Loucy (cell line): ENCODE results near the gene IL36RN.

Experiments
- H2AFZ ChIP-seq: fragments of 200-600 bp; sonication (generic); 2 replicates; pipeline ENCODE4 v1.6.0; 2016; ENCODE audit warnings: antibody characterized with exemption, mild to moderate bottlenecking, low read length, moderate library complexity
- H3F3A ChIP-seq: fragments of 200-600 bp; 2 replicates; pipeline ENCODE4 v1.6.0; 2016; ENCODE audit warnings: antibody characterized with exemption, low read depth, mild to moderate bottlenecking
- H3K27me3 ChIP-seq: fragments of 200-600 bp; sonication (generic); 2 replicates; pipeline ENCODE4 v1.6.1; 2014; ENCODE audit warnings: low read length, mild to moderate bottlenecking; ENCODE audit not compliant: insufficient read depth, poor library complexity, severe bottlenecking
- H3K36me3 ChIP-seq: fragments of 200-600 bp; sonication (generic); 2 replicates; pipeline ENCODE4 v1.6.1; 2016; ENCODE audit warnings: low read length; ENCODE audit not compliant: insufficient read depth
- H3K4me1 ChIP-seq: fragments of 200-600 bp; sonication (generic); 2 replicates; pipeline ENCODE4 v1.5.1; 2014; ENCODE audit warnings: low read length, mild to moderate bottlenecking; ENCODE audit not compliant: insufficient read depth, poor library complexity, severe bottlenecking
- H3K4me2 ChIP-seq: fragments of 200-600 bp; sonication (generic); 2 replicates; pipeline ENCODE4 v1.6.0; 2014; ENCODE audit warnings: antibody characterized with exemption, low read length, low read depth, mild to moderate bottlenecking; ENCODE audit not compliant: poor library complexity, severe bottlenecking
- H3K4me3 ChIP-seq: fragments of 200-600 bp; sonication (generic); 2 replicates; pipeline ENCODE4 v1.5.1; 2014; ENCODE audit warnings: low read length, mild to moderate bottlenecking, mixed read lengths; ENCODE audit not compliant: poor library complexity, severe bottlenecking
- H3K79me2 ChIP-seq: fragments of 200-600 bp; sonication (generic); 2 replicates; pipeline ENCODE4 v1.6.1; 2014; ENCODE audit warnings: low read length; ENCODE audit not compliant: insufficient read depth
- H3K9ac ChIP-seq: fragments of 200-600 bp; sonication (generic); 2 replicates; pipeline ENCODE4 v1.6.0; 2014; ENCODE audit warnings: mild to moderate bottlenecking, low read depth, low read length, moderate library complexity; ENCODE audit not compliant: poor library complexity, severe bottlenecking
- H3K9me2 ChIP-seq: fragments of 200-600 bp; sonication (generic); replicated peaks from 2 replicates; pipeline ENCODE4 v1.6.1; 2016; ENCODE audit warnings: low read depth, low read length, mixed read lengths
- H3K9me3 ChIP-seq: fragments of 200-600 bp; sonication (generic); 2 replicates; pipeline ENCODE4 v1.6.1; 2014; ENCODE audit warnings: mild to moderate bottlenecking, antibody characterized with exemption, low read length, low read depth; ENCODE audit not compliant: insufficient read depth
- H4K20me1 ChIP-seq: fragments of 200-600 bp; sonication (generic); 2 replicates; pipeline ENCODE4 v1.6.0; 2014; ENCODE audit warnings: antibody characterized with exemption, low read length, mild to moderate bottlenecking; ENCODE audit not compliant: insufficient read depth, poor library complexity, severe bottlenecking
- EZH2phosphoT487 ChIP-seq: fragments of 200-600 bp; IDR thresholded peaks from 2 replicates; pipeline ENCODE4 v1.6.1; 2018; ENCODE audit warnings: antibody characterized with exemption, mild to moderate bottlenecking, moderate library complexity, borderline replicate concordance
- TF ChIP-seq, protein P1 (sequence below): fragments of 200-600 bp; sonication (generic); conservative IDR thresholded peaks from 2 replicates; pipeline ENCODE4 v1.5.1; 2014; ENCODE audit warnings: mild to moderate bottlenecking, antibody characterized with exemption, low read length

Gene IL36RN

DNA sequence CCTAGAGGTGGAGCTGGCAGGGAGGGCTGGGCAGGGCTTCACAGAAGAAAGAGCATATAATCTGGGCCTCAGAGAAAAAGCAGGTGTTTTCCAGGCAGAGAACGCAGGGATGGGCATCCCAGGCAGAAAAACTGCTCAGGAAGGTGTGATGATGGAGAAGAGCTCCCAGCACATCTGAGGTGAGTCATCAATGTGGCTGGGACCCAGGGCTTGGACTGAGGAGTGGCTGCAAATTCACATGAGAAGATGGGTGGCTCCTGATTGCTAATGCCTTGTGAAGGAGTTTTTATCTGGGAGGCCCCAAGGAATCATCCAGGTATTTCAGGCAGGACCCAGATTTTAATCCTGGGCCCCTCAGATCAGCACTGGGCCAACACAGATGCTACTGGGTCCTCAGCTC is 18.9 kb downstream of the IL36RN start:
- Histone ChIP-seq H3K4me1 (no peaks in the 10 kb centered on the region), H3K4me2 (no peak overlapping the region), H3K9me2 (no peaks in the 10 kb centered on the region), H3K36me3 (no peaks in the 10 kb centered on the region), H3K9me3 (no peaks in the 10 kb centered on the region), H2AFZ (no peak overlapping the region), H3K4me3 (no peak overlapping the region), H3F3A (no peaks in the 10 kb centered on the region), H3K9ac (no peak overlapping the region), H3K79me2 (no peaks in the 10 kb centered on the region), H3K27me3 (no peaks in the 10 kb centered on the region), H4K20me1 (no peaks in the 10 kb centered on the region)
- TF ChIP-seq, protein P1, sequence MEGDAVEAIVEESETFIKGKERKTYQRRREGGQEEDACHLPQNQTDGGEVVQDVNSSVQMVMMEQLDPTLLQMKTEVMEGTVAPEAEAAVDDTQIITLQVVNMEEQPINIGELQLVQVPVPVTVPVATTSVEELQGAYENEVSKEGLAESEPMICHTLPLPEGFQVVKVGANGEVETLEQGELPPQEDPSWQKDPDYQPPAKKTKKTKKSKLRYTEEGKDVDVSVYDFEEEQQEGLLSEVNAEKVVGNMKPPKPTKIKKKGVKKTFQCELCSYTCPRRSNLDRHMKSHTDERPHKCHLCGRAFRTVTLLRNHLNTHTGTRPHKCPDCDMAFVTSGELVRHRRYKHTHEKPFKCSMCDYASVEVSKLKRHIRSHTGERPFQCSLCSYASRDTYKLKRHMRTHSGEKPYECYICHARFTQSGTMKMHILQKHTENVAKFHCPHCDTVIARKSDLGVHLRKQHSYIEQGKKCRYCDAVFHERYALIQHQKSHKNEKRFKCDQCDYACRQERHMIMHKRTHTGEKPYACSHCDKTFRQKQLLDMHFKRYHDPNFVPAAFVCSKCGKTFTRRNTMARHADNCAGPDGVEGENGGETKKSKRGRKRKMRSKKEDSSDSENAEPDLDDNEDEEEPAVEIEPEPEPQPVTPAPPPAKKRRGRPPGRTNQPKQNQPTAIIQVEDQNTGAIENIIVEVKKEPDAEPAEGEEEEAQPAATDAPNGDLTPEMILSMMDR: no peak
- TF ChIP-seq EZH2phosphoT487: no peak

DNA sequence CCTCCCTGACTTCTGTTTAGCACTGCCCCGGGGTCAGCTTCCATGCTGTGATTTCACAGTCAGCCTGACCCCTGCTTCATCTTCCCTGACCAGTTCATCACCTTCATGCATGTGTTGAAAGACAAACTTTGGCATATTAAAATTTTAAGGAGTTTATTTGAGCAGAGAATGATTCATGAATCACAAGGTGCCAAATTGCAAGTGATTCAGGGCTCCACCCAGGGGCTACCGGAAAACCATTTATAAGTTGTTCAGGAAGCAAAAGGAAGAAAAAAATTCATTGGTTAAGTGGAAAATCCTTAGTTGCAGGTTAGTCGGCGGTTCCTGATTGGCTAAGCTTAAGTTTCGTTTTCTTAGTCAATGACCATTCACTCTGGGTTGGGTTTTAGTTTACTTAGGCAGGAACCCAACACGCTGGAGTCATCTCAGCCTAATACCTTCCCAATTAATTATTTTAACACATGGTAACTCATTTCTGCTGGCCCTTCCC is 19.4 kb downstream of the IL36RN start:
- H3K4me1 ChIP-seq: no peaks in the 10 kb centered on the region
- TF ChIP-seq EZH2phosphoT487: no peak
- TF ChIP-seq, protein P1: no peak
- H3K9me2 ChIP-seq: no peaks in the 10 kb centered on the region
- no peaks in the 10 kb centered on the region for H4K20me1 ChIP-seq
- H3K9ac ChIP-seq: no peak overlapping the region
- no peaks in the 10 kb centered on the region for H3F3A ChIP-seq
- no peaks in the 10 kb centered on the region for H3K27me3 ChIP-seq
- H3K36me3 ChIP-seq: no peaks in the 10 kb centered on the region
- no peak overlapping the region for H3K4me3 ChIP-seq
- no peak overlapping the region for H2AFZ ChIP-seq
- H3K9me3 ChIP-seq: no peaks in the 10 kb centered on the region
- no peak overlapping the region for H3K4me2 ChIP-seq
- no peaks in the 10 kb centered on the region for H3K79me2 ChIP-seq

DNA sequence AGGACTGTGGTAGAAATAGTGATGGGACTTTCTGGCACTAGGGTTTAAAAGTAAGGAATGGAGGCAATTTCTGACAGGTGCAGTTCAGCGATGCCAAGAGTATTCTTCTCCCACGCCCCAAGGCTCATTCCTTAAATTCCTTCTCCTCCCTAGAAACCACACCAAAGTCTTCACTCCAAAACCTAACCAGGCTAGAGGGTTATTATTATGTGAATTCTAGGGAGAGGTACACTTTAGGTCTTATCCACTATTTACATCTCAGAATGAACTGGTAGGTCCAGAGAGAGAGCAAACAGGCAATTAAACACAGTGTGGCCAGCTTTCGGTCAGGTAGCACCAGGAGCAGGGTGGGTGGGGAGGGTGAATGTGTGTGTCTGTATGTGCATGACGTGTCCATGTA is 20.1 kb downstream of the IL36RN start:
- no peaks in the 10 kb centered on the region for H3K36me3 ChIP-seq
- no peak overlapping the region for H3K9ac ChIP-seq
- H2AFZ ChIP-seq: no peak overlapping the region
- H3K4me3 ChIP-seq: no peak overlapping the region
- TF ChIP-seq, protein P1: no peak
- TF ChIP-seq EZH2phosphoT487: no peak
- no peaks in the 10 kb centered on the region for H3K9me3 ChIP-seq
- no peaks in the 10 kb centered on the region for H3F3A ChIP-seq
- no peaks in the 10 kb centered on the region for H4K20me1 ChIP-seq
- H3K79me2 ChIP-seq: no peaks in the 10 kb centered on the region
- H3K27me3 ChIP-seq: no peaks in the 10 kb centered on the region
- H3K9me2 ChIP-seq: no peaks in the 10 kb centered on the region
- H3K4me2 ChIP-seq: no peak overlapping the region
- no peaks in the 10 kb centered on the region for H3K4me1 ChIP-seq
